ENCODE results near the gene PDE4D.

The PDE4D gene

GRCh38 chr5:59893429-59894227 is at the start of gene PDE4D:
PDE4D (minus strand) TSS chr5:59893726.
- H3K27ac Mint-ChIP-seq = no peak within 1 kb of the TSS
- H3K4me3 Mint-ChIP-seq = no peak within 1 kb of the TSS
- no peaks in the 10 kb centered on the region for H3K9me3 Mint-ChIP-seq
- H3K4me1 Mint-ChIP-seq (ENCODE audit: low read depth) = no peaks in the 10 kb centered on the region
- H3K36me3 Mint-ChIP-seq (ENCODE audit: low read depth) = no peaks in the 10 kb centered on the region
- H3K27me3 Mint-ChIP-seq (ENCODE audit: low read depth) = peaks cover 56% of the 10 kb centered on the region

DNA sequence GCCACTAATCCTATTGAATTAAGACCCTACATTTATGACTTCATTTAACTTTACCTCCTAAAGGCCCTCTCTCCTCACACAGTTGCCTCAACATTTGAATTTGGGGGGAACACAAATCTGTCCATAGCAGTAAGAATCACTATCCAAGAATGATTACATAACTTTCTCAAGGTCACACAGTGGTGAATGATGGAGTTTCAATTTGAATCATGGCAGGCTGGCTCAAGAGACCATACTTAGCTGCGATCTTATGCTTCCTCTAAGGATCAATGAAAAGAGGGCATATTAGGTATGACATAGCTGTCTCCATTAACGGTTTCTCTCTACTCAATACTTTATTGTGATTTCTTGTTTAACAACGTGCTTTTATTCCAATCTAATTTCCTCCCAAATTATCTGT is 44.1 kb upstream of the PDE4D start:
- H3K36me3 Mint-ChIP-seq (ENCODE audit: low read depth) = no peaks in the 10 kb centered on the region
- no peaks in the 10 kb centered on the region for H3K4me1 Mint-ChIP-seq (ENCODE audit: low read depth)
- H3K4me3 Mint-ChIP-seq = no peak overlapping the region
- H3K27me3 Mint-ChIP-seq (ENCODE audit: low read depth) = no peaks in the 10 kb centered on the region
- H3K9me3 Mint-ChIP-seq = peaks cover 4% of the 10 kb centered on the region
- no peak overlapping the region for H3K27ac Mint-ChIP-seq

DNA sequence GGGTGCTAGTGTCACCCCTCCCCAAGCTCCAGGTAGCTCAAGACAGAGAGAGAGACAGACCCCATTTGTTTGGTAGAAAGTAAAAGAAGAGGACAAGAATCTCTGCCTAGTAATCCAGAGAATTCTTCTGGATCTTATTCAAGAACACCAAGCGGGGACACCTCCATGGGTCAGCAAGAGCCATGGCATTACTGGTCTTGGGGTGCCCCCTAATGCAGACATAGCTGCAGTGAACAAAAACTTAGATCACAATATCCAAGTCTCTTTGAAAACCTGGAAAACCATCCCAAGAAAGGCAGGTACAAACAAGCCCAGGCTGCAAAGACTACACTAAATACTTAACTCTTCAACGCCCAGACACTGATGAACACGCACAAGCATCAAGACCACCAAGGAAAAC is 29.9 kb upstream of the PDE4D start:
- Mint-ChIP-seq H3K4me3 (no peak overlapping the region), H3K27me3 (ENCODE audit: low read depth) (no peaks in the 10 kb centered on the region), H3K27ac (no peak overlapping the region), H3K36me3 (ENCODE audit: low read depth) (no peaks in the 10 kb centered on the region), H3K9me3 (no peaks in the 10 kb centered on the region), H3K4me1 (ENCODE audit: low read depth) (no peaks in the 10 kb centered on the region)

GRCh38 chr5:59922220-59922619 is 28.7 kb upstream of the PDE4D start:
- H3K27me3 Mint-ChIP-seq (ENCODE audit: low read depth) = no peaks in the 10 kb centered on the region
- H3K27ac Mint-ChIP-seq = no peak overlapping the region
- H3K36me3 Mint-ChIP-seq (ENCODE audit: low read depth) = no peaks in the 10 kb centered on the region
- no peak overlapping the region for H3K4me3 Mint-ChIP-seq
- H3K9me3 Mint-ChIP-seq = no peaks in the 10 kb centered on the region
- no peaks in the 10 kb centered on the region for H3K4me1 Mint-ChIP-seq (ENCODE audit: low read depth)

DNA sequence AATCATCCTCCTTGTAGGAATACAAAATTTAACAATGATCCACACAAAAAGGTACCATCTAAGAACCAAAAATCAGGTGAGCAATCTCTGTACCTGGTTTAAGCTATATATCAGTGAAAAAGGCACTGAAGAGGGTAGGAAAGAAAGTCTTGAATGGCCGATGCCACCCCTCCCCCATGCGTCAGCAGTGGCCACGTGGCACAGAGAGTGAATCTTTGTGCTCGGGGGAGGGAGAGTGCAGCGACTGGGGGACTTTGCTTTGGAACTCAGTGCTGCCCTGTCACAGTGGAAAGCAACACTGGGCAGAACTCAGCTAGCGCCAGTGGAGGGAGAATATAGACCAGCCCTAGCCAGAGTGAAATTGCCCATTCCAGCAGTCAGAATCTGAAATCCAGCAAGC is 28.3 kb upstream of the PDE4D start:
- H3K36me3 Mint-ChIP-seq (ENCODE audit: low read depth) = no peaks in the 10 kb centered on the region
- no peaks in the 10 kb centered on the region for H3K9me3 Mint-ChIP-seq
- no peak overlapping the region for H3K27ac Mint-ChIP-seq
- no peaks in the 10 kb centered on the region for H3K4me1 Mint-ChIP-seq (ENCODE audit: low read depth)
- H3K27me3 Mint-ChIP-seq (ENCODE audit: low read depth) = no peaks in the 10 kb centered on the region
- H3K4me3 Mint-ChIP-seq = no peak overlapping the region

- Mint-ChIP-seq H3K36me3 (ENCODE audit: low read depth) (no peaks in the 10 kb centered on the region), H3K4me1 (ENCODE audit: low read depth) (no peaks in the 10 kb centered on the region), H3K9me3 (no peaks in the 10 kb centered on the region)
Measured at GRCh38 chr5:59919484-59919883, 26.0 kb upstream of the PDE4D start.

GRCh38 chr5:59917121-59917520 is 23.6 kb upstream of the PDE4D start:
- no peak overlapping the region for H3K4me3 Mint-ChIP-seq
- no peaks in the 10 kb centered on the region for H3K4me1 Mint-ChIP-seq (ENCODE audit: low read depth)
- H3K9me3 Mint-ChIP-seq = no peaks in the 10 kb centered on the region
- H3K27me3 Mint-ChIP-seq (ENCODE audit: low read depth) = no peaks in the 10 kb centered on the region
- H3K36me3 Mint-ChIP-seq (ENCODE audit: low read depth) = no peaks in the 10 kb centered on the region
- no peak overlapping the region for H3K27ac Mint-ChIP-seq

More at GRCh38 chr5:59919484-59919883, 26.0 kb upstream of the PDE4D start:
- Mint-ChIP-seq H3K27ac (no peak overlapping the region), H3K4me3 (no peak overlapping the region), H3K27me3 (ENCODE audit: low read depth) (no peaks in the 10 kb centered on the region)

- no peaks in the 10 kb centered on the region for H3K36me3 Mint-ChIP-seq (ENCODE audit: low read depth)
- H3K4me1 Mint-ChIP-seq (ENCODE audit: low read depth) = no peaks in the 10 kb centered on the region
- no peak overlapping the region for H3K27ac Mint-ChIP-seq
- no peak overlapping the region for H3K4me3 Mint-ChIP-seq
- no peaks in the 10 kb centered on the region for H3K9me3 Mint-ChIP-seq
- H3K27me3 Mint-ChIP-seq (ENCODE audit: low read depth) = no peaks in the 10 kb centered on the region
Measured at GRCh38 chr5:59905188-59905587, 11.7 kb upstream of the PDE4D start.

- H3K27me3 Mint-ChIP-seq (ENCODE audit: low read depth) = peaks cover 44% of the 10 kb centered on the region
- H3K36me3 Mint-ChIP-seq (ENCODE audit: low read depth) = no peaks in the 10 kb centered on the region
Measured at GRCh38 chr5:59897075-59897474, 3.5 kb upstream of the PDE4D start.

DNA sequence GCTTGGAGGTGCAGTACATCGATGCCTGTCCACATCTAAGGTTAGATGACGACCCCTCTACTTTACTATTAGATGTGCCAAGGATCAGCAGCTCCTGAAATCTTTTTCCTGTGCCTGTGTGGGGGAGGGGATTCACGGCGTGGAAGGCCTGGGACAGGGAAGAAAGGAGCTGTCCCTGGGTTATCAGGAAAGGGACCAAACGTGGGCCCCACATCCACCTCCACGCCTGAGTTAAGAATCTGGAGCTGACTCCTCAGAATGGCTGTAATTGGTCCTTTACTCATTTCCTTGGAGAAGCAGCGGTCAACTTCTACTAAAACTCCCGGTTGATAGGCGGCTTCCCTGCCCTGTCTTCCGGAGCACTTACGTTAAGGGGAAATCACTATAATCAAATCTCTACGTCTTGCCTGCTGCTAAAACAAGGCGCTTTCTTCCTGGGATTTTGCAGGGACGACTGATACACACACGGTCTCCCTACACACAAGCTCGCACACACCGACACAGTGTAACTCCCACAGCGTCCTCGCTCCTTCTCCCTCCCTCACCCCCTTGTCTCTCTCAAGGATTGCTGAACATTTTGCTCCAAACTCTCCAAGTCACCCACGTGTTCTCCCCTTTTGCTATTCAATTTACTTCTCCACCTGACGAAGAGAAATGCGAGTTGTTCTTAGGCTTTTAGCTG is 1.4 kb downstream of the PDE4D start:
- Mint-ChIP-seq H3K27ac (no peak overlapping the region), H3K27me3 (ENCODE audit: low read depth) (peaks cover 56% of the 10 kb centered on the region), H3K4me3 (no peak overlapping the region), H3K4me1 (ENCODE audit: low read depth) (no peaks in the 10 kb centered on the region), H3K9me3 (no peaks in the 10 kb centered on the region), H3K36me3 (ENCODE audit: low read depth) (no peaks in the 10 kb centered on the region)

More at GRCh38 chr5:59897075-59897474, 3.5 kb upstream of the PDE4D start:
- H3K4me1 Mint-ChIP-seq (ENCODE audit: low read depth) = no peaks in the 10 kb centered on the region
- H3K9me3 Mint-ChIP-seq = no peaks in the 10 kb centered on the region
- H3K27ac Mint-ChIP-seq = no peak overlapping the region
- H3K4me3 Mint-ChIP-seq = no peak overlapping the region

DNA sequence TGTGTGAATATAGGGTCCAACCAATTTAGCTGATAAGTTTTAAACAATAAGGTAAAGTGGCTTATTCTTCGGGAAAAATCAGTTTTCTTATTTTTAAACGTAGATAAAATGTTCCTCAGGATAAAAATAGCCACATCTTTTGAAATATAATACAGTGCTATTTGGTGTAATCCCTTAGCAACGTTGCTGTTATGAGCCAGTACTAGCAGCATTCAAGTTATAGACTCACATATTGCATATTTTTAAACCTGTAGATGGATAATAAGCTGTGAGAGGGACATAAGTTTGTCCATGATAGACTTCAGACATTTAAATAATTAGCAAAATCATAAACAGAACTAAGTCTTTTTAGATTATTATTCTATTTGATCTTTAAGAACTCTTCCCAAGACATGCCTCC is 6.3 kb downstream of the PDE4D start:
- Mint-ChIP-seq H3K27ac (no peak overlapping the region), H3K9me3 (no peaks in the 10 kb centered on the region), H3K4me1 (ENCODE audit: low read depth) (no peaks in the 10 kb centered on the region), H3K4me3 (no peak overlapping the region), H3K27me3 (ENCODE audit: low read depth) (peaks cover 14% of the 10 kb centered on the region), H3K36me3 (ENCODE audit: low read depth) (no peaks in the 10 kb centered on the region)

- Mint-ChIP-seq H3K4me3 (no peak overlapping the region), H3K9me3 (no peaks in the 10 kb centered on the region), H3K4me1 (ENCODE audit: low read depth) (no peaks in the 10 kb centered on the region), H3K27me3 (ENCODE audit: low read depth) (no peaks in the 10 kb centered on the region), H3K27ac (no peak overlapping the region), H3K36me3 (ENCODE audit: low read depth) (no peaks in the 10 kb centered on the region)
Measured at GRCh38 chr5:59874675-59875074, 18.9 kb downstream of the PDE4D start.

DNA sequence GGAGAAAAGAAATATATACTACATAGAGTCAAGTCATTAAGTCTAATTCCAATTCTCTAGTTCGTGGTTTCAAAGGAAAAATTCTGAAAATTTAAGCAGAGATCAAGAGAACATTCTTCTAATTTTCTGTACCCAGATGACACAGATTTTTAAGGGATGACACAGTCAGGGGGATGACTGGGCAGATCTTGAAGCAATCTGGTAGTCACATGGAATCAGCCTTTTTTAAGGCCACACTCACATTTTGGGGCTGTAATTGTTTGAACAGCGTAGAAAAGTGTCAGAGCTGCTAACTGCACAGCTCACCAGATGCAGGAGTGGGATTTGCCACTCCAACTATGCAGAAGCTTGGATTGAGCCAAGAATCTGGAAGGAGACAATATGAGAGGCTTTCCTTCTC is 20.4 kb downstream of the PDE4D start:
- H3K4me3 Mint-ChIP-seq = no peak overlapping the region
- H3K27me3 Mint-ChIP-seq (ENCODE audit: low read depth) = no peaks in the 10 kb centered on the region
- no peaks in the 10 kb centered on the region for H3K4me1 Mint-ChIP-seq (ENCODE audit: low read depth)
- H3K27ac Mint-ChIP-seq = no peak overlapping the region
- H3K9me3 Mint-ChIP-seq = no peaks in the 10 kb centered on the region
- no peaks in the 10 kb centered on the region for H3K36me3 Mint-ChIP-seq (ENCODE audit: low read depth)

DNA sequence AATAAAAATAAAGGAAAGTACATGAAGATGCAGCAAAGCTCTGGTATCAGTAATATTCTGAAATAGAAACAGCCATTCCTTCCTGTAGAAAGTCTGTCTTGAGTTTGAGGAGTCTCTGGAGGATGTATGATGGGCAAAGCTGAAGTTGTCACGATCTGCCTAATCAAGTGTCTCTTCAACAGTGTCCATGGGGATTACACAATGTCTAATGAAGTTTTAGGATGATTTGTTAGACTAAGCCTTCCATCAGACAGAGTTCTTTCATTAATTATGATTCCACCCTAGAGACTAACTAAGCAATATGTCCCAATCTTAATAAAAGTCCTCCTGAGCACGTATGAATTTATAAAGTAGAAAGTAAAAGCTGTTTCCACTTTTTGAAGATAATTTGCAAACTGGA is 26.9 kb downstream of the PDE4D start:
- Mint-ChIP-seq H3K4me1 (ENCODE audit: low read depth) (no peaks in the 10 kb centered on the region), H3K9me3 (no peaks in the 10 kb centered on the region), H3K4me3 (no peak overlapping the region), H3K27me3 (ENCODE audit: low read depth) (no peaks in the 10 kb centered on the region), H3K36me3 (ENCODE audit: low read depth) (no peaks in the 10 kb centered on the region), H3K27ac (no peak overlapping the region)

DNA sequence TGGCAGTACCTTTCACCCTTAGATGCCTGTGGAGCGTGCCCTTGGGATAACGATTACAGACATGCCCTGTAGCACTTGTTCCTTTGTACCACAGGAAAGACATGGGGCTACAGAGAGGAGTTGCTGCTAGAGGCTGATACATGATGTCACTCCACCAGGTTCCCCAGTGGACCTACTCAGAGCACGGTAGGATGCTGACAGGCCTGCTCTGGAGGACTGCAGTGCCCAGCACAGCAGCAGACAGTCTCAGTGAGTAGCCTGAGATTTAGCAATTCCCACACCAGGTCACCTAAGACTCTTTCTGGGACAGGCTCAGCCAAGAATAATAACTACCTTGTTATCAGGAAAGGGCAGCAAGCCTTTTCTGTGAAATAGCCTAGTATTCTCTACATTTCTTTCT is 28.8 kb downstream of the PDE4D start:
- no peaks in the 10 kb centered on the region for H3K36me3 Mint-ChIP-seq (ENCODE audit: low read depth)
- H3K27me3 Mint-ChIP-seq (ENCODE audit: low read depth) = no peaks in the 10 kb centered on the region
- H3K9me3 Mint-ChIP-seq = no peaks in the 10 kb centered on the region
- no peak overlapping the region for H3K27ac Mint-ChIP-seq
- H3K4me1 Mint-ChIP-seq (ENCODE audit: low read depth) = no peaks in the 10 kb centered on the region
- no peak overlapping the region for H3K4me3 Mint-ChIP-seq

Measured in T-helper 1 cell treated with Interleukin-12 subunit alpha and Interleukin-12 subunit beta and Interleukin-4 antibody, amounts not matched to agents 30 μg/mL and 1 μg/mL, for 36 hours (primary cell).